Subcutaneous abdominal adipose tissue (tissue), 5 donors: ENCODE results near the gene RNASE7.
A peak's percentile ranks its signal among the peaks of the same experiment; 100 is the strongest.

Source experiments
- H3K27ac ChIP-seq: one replicate; pipeline ENCODE4 v1.7.0; 2013; ENCODE audit warnings: low read depth, mild to moderate bottlenecking, inconsistent platforms, low read length, moderate library complexity
- H3K27me3 ChIP-seq, 5 donors: one replicate each; pipeline ENCODE4 v1.7.0; 2013; ENCODE audit warnings: low read length in 5 of 5, inconsistent platforms in 1 of 5; ENCODE audit not compliant: control insufficient read depth in 5 of 5, insufficient read depth in 4 of 5
- H3K36me3 ChIP-seq, 5 donors: one replicate each; pipeline ENCODE4 v1.7.0; 2013; ENCODE audit warnings: low read length in 5 of 5; ENCODE audit not compliant: control insufficient read depth in 5 of 5, insufficient read depth in 5 of 5
- H3K4me1 ChIP-seq, 5 donors: one replicate each; pipeline ENCODE4 v1.7.0; 2013; ENCODE audit warnings: low read length in 5 of 5, mild to moderate bottlenecking in 3 of 5, moderate library complexity in 1 of 5; ENCODE audit not compliant: control insufficient read depth in 5 of 5, insufficient read depth in 5 of 5
- H3K4me3 ChIP-seq, 5 donors: one replicate each; pipeline ENCODE4 v1.7.0; 2013; ENCODE audit warnings: low read length in 5 of 5, low read depth in 1 of 5
- H3K9ac ChIP-seq, 5 donors: one replicate each; pipeline ENCODE4 v1.7.0; 2013; ENCODE audit warnings: low read length in 5 of 5, mild to moderate bottlenecking in 4 of 5, moderate library complexity in 3 of 5
- H3K9me3 ChIP-seq, 5 donors: one replicate each; pipeline ENCODE4 v1.7.0; 2013; ENCODE audit warnings: low read length in 5 of 5; ENCODE audit not compliant: control insufficient read depth in 5 of 5
- donor health status: healthy.
- donor health status: healthy.
- donor health status: healthy.
- donor health status: healthy.
- donor health status: healthy.

The RNASE7 gene

DNA sequence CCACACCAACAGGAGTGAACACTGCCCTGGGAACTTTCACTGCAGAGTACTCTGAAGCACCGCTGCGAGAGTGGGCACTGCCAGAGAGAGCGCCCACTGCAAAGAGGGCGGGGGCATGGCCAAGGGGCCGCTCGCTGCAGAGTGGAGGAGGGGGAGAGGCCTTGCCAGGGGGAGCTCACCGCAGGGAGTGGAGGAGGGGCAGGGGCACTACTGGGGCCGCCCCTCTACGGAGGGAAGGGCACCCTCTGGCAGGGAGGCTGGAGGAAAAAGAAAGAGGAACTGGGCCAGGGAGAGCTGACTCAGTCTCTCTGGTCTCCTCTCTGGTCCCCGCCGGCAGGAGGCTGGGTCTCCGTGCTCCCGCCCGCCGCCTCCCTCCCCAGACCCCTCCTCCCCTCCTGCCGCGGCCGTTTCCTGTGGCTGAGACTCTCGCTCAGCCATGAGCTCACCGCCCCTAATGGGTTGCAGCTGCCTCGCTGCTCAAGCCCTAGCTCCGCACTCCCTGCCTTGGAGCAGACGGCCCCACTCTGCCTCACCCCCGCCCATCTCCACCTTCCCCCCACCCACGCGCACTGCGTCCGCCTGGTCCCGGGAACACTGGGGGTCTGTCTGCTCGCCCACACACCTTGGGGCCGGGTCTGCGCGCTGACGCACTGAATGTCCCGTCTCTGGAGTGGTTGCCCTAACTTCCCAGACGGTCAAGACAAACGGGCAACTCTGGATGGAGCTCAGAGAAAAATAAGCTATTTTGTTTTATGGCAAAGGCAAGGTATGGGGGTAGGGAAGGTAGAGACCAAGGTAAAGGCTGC lies 29.3 kb downstream of the RNASE7 start:
- H3K9ac ChIP-seq = peak overlapping the region; percentile 89 to 93 (median 91)
- H3K36me3 ChIP-seq = peaks cover 4 to 42% (median 36%) of the 10 kb centered on the region in 5 donors
- peak overlapping the region; percentile 78 to 88 (median 86) for H3K4me3 ChIP-seq
- H3K27ac ChIP-seq = peak overlapping the region; percentile 98
- H3K4me1 ChIP-seq = peaks cover 16 to 57% (median 45%) of the 10 kb centered on the region in 5 donors
- no peaks in the 10 kb centered on the region for H3K9me3 ChIP-seq
- no peaks in the 10 kb centered on the region for H3K27me3 ChIP-seq

DNA sequence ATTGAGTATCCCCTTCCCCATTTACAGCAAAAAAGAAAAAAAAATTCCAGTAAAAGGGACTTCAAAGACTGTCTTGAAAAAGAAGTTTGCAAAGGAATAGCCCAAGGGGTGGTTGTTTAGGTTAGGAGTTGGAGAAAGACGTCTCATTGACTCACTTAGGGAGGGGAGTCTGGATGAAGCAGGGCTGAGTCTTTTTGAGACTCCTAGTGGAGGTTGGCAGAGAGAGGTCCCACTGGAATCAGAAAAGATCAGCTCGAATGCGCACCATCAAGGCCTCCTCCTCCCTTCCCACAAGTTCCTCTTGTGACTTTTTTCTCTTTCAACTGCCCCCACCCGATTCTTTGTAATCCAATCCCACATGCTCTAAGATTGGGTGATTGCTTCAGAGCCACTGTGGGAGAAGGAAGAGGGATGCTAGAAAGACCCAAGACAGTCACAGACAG lies 29.9 kb downstream of the RNASE7 start:
- no peaks in the 10 kb centered on the region for H3K9me3 ChIP-seq
- H3K27ac ChIP-seq = peak overlapping the region; percentile 98
- peak overlapping the region; percentile 48 to 88 (median 86) for H3K4me3 ChIP-seq
- peaks cover 4 to 48% (median 41%) of the 10 kb centered on the region in 5 donors for H3K36me3 ChIP-seq
- H3K27me3 ChIP-seq = no peaks in the 10 kb centered on the region
- H3K4me1 ChIP-seq = peaks cover 16 to 57% (median 45%) of the 10 kb centered on the region in 5 donors
- H3K9ac ChIP-seq = peak overlapping the region in 4 of 5 donors; percentile 51 to 91 (median 74)

DNA sequence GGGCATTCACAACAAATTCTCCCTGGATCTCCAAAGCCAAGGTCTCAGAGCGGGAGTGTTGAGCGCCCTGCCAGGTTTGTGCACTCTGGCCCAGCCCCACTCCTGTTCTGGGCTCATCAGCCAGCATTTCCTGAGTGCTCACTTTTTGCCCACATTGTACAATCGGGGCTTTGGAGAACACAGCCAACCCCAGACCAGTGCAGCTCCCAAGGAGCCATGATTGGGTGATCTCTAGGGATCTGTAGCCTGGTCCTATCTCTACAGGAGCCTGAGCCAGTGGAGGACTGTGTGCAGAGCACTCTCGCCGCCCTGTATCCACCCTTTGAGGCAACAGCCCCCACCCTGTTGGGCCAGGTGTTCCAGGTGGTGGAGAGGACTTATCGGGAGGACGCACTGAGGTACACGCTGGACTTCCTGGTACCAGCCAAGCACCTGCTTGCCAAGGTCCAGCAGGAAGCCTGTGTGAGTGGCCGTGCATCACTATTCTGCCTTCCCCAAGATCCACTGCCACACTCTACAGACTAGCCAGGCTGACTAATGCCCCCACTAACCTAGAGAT lies 30.7 kb downstream of the RNASE7 start:
- Histone ChIP-seq H3K4me3 (peak overlapping the region in 1 of 5 donors; percentile 48), H3K9ac (peak overlapping the region in 1 of 5 donors; percentile 84), H3K27me3 (no peaks in the 10 kb centered on the region), H3K27ac (peak overlapping the region; percentile 98), H3K9me3 (no peaks in the 10 kb centered on the region), H3K4me1 (peaks cover 16 to 57% (median 45%) of the 10 kb centered on the region in 5 donors), H3K36me3 (peaks cover 11 to 56% (median 48%) of the 10 kb centered on the region in 5 donors)

DNA sequence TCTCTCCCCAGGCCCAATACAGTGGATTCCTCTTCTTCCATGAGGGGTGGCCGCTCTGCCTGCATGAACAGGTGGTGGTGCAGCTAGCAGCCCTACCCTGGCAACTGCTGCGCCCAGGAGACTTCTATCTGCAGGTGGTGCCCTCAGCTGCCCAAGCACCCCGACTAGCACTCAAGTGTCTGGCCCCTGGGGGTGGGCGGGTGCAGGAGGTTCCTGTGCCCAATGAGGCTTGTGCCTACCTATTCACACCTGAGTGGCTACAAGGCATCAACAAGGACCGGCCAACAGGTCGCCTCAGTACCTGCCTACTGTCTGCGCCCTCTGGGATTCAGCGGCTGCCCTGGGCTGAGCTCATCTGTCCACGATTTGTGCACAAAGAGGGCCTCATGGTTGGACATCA lies 31.8 kb downstream of the RNASE7 start:
- Histone ChIP-seq H3K4me3 (no peak overlapping the region), H3K9me3 (no peaks in the 10 kb centered on the region), H3K9ac (peak overlapping the region in 1 of 5 donors; percentile 38), H3K27me3 (no peaks in the 10 kb centered on the region), H3K36me3 (peaks cover 11 to 67% (median 58%) of the 10 kb centered on the region in 5 donors), H3K27ac (no peak overlapping the region), H3K4me1 (peaks cover 14 to 50% (median 38%) of the 10 kb centered on the region in 5 donors)

DNA sequence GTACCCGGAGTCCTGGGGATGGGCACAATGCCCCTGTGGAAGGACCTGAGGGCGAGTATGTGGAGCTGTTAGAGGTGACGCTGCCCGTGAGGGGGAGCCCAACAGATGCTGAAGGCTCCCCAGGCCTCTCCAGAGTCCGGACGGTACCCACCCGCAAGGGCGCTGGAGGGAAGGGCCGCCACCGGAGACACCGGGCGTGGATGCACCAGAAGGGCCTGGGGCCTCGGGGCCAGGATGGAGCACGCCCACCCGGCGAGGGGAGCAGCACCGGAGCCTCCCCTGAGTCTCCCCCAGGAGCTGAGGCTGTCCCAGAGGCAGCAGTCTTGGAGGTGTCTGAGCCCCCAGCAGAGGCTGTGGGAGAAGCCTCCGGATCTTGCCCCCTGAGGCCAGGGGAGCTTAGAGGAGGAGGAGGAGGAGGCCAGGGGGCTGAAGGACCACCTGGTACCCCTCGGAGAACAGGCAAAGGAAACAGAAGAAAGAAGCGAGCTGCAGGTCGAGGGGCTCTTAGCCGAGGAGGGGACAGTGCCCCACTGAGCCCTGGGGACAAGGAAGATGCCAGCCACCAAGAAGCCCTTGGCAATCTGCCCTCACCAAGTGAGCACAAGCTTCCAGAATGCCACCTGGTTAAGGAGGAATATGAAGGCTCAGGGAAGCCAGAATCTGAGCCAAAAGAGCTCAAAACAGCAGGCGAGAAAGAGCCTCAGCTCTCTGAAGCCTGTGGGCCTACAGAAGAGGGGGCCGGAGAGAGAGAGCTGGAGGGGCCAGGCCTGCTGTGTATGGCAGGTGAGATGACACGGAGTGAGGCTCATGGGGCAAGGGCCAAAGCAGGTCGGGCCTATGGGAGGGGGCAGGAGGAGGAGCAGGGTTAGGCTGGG lies 32.5 kb downstream of the RNASE7 start:
- H3K36me3 ChIP-seq = peaks cover 12 to 74% (median 65%) of the 10 kb centered on the region in 5 donors
- H3K27me3 ChIP-seq = no peaks in the 10 kb centered on the region
- H3K4me3 ChIP-seq = no peak overlapping the region
- H3K4me1 ChIP-seq = peaks cover 14 to 43% (median 30%) of the 10 kb centered on the region in 5 donors
- H3K27ac ChIP-seq = no peak overlapping the region
- no peaks in the 10 kb centered on the region for H3K9me3 ChIP-seq
- peak overlapping the region in 1 of 5 donors; percentile 41 for H3K9ac ChIP-seq

DNA sequence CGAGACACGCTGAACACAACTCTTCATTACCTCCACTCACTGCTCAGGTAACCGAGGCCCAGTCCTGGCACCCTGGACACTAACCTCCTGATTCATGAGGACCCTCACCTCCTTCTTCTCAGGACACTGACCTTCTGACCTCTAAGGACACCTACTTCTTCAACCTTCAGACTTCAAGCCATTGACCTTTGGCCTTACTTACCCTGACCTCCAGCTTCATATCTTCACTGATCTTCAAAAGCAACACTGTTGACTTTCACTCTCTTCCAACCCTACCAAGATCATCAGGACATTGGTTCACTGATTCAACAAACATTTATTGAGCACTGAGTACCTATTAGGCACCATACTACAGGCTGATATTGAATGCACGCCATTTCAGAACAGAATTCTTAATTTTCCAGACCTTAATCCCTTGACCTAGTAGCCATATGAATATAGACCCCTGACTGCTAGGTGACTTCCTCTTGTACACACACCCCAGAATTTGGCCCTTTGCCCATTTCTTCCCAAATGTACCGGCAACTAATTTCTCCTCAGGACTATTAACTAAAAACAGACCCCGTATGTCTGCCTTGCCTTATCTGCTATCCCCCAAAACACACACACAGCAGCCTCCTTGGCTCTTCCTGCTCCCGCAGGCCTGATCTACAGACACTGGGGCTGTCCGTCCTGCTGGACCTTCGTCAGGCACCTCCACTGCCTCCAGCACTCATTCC lies 33.7 kb downstream of the RNASE7 start:
- H3K9ac ChIP-seq = no peak overlapping the region
- H3K4me1 ChIP-seq = peaks cover 14 to 37% (median 22%) of the 10 kb centered on the region in 5 donors
- no peak overlapping the region for H3K4me3 ChIP-seq
- peak overlapping the region; percentile 27 for H3K27ac ChIP-seq
- no peaks in the 10 kb centered on the region for H3K27me3 ChIP-seq
- H3K36me3 ChIP-seq = peaks cover 15 to 86% (median 78%) of the 10 kb centered on the region in 5 donors
- H3K9me3 ChIP-seq = no peaks in the 10 kb centered on the region

DNA sequence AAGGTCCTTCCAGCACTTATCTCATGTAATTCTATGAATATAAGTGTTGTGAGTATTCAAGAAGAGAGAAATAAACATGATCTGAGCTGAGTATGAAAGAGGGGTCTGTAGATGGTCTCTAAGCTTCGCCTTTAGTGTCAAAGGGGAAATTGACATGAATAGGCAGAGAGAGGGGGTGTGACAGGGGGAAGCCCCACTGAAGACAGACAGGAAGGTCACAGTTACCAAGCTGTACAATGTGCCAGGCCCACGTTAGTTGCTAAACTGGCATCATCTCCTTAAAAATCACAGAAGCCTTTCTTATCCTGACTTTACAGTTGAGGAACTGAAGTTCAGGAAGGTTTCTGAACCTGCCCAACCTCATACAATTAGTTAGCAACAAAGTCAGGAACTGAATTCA lies 35.5 kb downstream of the RNASE7 start:
- Histone ChIP-seq H3K36me3 (peaks cover 15 to 100% (median 95%) of the 10 kb centered on the region in 5 donors), H3K4me3 (no peak overlapping the region), H3K27me3 (no peaks in the 10 kb centered on the region), H3K4me1 (peaks cover 4 to 27% (median 6%) of the 10 kb centered on the region in 5 donors), H3K9me3 (no peaks in the 10 kb centered on the region), H3K9ac (no peak overlapping the region), H3K27ac (no peak overlapping the region)

DNA sequence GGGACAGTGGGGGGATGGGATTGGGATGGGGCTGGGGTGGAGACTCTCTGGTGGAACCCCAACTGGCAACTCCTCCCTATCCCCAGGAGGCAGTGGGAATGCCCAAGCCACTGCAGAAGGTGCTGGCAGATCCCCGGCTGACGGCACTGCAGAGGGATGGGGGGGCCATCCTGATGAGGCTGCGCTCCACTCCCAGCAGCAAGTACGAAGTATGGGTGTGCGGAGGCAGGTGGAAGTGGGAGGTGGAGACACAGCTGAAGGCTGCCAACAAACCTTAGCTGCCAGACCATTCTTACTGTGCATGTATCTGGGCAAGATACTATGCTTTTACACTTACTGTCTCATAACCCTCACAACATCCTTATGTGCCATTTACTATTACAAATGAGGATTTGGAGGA lies 36.1 kb downstream of the RNASE7 start:
- no peak overlapping the region for H3K4me3 ChIP-seq
- no peaks in the 10 kb centered on the region for H3K9me3 ChIP-seq
- no peaks in the 10 kb centered on the region for H3K27me3 ChIP-seq
- H3K9ac ChIP-seq = no peak overlapping the region
- peaks cover 15 to 99% (median 94%) of the 10 kb centered on the region in 5 donors for H3K36me3 ChIP-seq
- peaks cover 0 to 25% (median 0%) of the 10 kb centered on the region in 5 donors for H3K4me1 ChIP-seq
- no peak overlapping the region for H3K27ac ChIP-seq

DNA sequence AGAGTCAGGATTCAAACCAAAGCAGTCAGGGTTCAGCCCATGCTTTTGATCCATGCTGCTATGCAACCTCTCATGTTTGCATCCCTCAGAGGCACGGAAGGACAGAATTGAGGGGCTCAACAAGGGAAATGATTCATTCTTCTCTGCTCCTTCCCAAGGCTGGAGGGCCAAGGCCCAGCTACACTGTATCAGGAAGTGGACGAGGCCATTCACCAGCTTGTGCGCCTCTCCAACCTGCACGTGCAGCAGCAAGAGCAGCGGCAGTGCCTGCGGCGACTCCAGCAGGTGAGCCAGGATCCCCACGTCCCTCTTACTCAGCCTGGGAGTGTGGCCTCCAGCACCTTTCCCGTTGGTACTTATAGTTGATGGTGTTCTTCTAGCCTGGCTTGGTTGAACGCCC lies 36.6 kb downstream of the RNASE7 start:
- no peaks in the 10 kb centered on the region for H3K9me3 ChIP-seq
- H3K27ac ChIP-seq = no peak overlapping the region
- peaks cover 15 to 98% (median 94%) of the 10 kb centered on the region in 5 donors for H3K36me3 ChIP-seq
- peaks cover 0 to 22% (median under 1%) of the 10 kb centered on the region in 5 donors for H3K4me1 ChIP-seq
- H3K4me3 ChIP-seq = no peak overlapping the region
- no peaks in the 10 kb centered on the region for H3K27me3 ChIP-seq
- no peak overlapping the region for H3K9ac ChIP-seq
